ENCODE measurements around the gene CCDC117.
"Not testable (repeated sequence)": the region's sequence is repeated elsewhere in the genome, so short reads cannot be mapped to it uniquely, and the experiment has no call there.

CCDC117 gene

GRCh38 chr22:28759861-28760560, 12.5 kb upstream of the CCDC117 start:
- in situ Hi-C loops (cut with HindIII; ENCODE audit: low sequenced_read_pairs): no loop called here
- TF ChIP-seq CTCF (IDR thresholded peaks at IDR 0.05; ENCODE audit: low read depth, low read length): no peak
- peak; percentile 27 for DNase-seq (ENCODE audit: low read depth, low spot score)
- H3K4me3 ChIP-seq (ENCODE audit: low read depth, low read length): no peak overlapping the region

GRCh38 chr22:28761449-28761755, 11.1 kb upstream of the CCDC117 start:
- DNase-seq (ENCODE audit: low read depth, low spot score): no peak
- H3K4me3 ChIP-seq (ENCODE audit: low read depth, low read length): no peak overlapping the region
- in situ Hi-C loops (cut with HindIII; ENCODE audit: low sequenced_read_pairs): no loop called here
- no peak for TF ChIP-seq CTCF (IDR thresholded peaks at IDR 0.05; ENCODE audit: low read depth, low read length)

GRCh38 chr22:28762000-28762399, 10.5 kb upstream of the CCDC117 start:
- DNase-seq (ENCODE audit: low read depth, low spot score); H3K4me3 ChIP-seq (ENCODE audit: low read depth, low read length); in situ Hi-C loops (cut with HindIII; ENCODE audit: low sequenced_read_pairs): not testable (repeated sequence)

GRCh38 chr22:28766628-28767027, 5.9 kb upstream of the CCDC117 start:
- TF ChIP-seq CTCF (IDR thresholded peaks at IDR 0.05; ENCODE audit: low read depth, low read length): no peak
- no peak overlapping the region for H3K4me3 ChIP-seq (ENCODE audit: low read depth, low read length)
- DNase-seq (ENCODE audit: low read depth, low spot score): no peak
- in situ Hi-C loops (cut with HindIII; ENCODE audit: low sequenced_read_pairs): no loop called here

- no peak overlapping the region for H3K4me3 ChIP-seq (ENCODE audit: low read depth, low read length)
- TF ChIP-seq CTCF (IDR thresholded peaks at IDR 0.05; ENCODE audit: low read depth, low read length): no peak
- in situ Hi-C loops (cut with HindIII; ENCODE audit: low sequenced_read_pairs): no loop called here
- DNase-seq (ENCODE audit: low read depth, low spot score): no peak
Measured at GRCh38 chr22:28768701-28769393, 3.6 kb upstream of the CCDC117 start.

- H3K4me3 ChIP-seq (ENCODE audit: low read depth, low read length): no peak overlapping the region
- no peak for TF ChIP-seq CTCF (IDR thresholded peaks at IDR 0.05; ENCODE audit: low read depth, low read length)
- in situ Hi-C loops (cut with HindIII; ENCODE audit: low sequenced_read_pairs): no loop called here
- no peak for DNase-seq (ENCODE audit: low read depth, low spot score)
Measured at GRCh38 chr22:28769394-28770085, 3.0 kb upstream of the CCDC117 start.
